ENCODE data around the gene ELP2. TPM values are rescaled to one million over a fixed set of nuclear protein-coding genes. Genes with fewer than 3 reads are reported as not detected.

ELP2 gene
- total RNA-seq, 1 experiment from 2014 or later, result 47.3 TPM

DNA sequence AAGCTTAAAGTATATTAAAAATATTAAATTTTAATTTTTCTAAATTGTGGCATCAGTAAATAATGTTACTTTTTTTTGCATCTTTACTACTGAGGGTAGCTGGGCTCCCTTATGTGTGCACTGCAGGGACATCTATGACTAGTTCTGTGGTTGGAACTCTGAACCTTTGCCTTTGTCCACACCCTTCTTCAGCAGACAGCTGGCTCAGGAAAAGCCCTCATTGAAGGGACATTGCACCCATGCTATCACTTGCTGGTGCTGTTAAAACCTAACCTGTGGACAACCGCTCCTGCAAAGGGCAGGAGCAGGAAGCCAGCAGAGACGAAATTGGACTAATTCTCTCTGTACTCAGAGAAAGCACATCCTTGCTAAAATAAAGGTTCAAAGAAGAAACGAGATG lies 87.6 kb downstream of the ELP2 start:
- no peaks in the 10 kb centered on the region for H3F3A ChIP-seq (ENCODE audit: low read length, unreplicated experiment)
- no peaks in the 10 kb centered on the region for H3K9me3 ChIP-seq (ENCODE audit: low read length)
- TF ChIP-seq EZH2 (IDR thresholded peaks at IDR 0.05; ENCODE audit: low read length, unreplicated experiment), result no peak
- TF ChIP-seq, protein P1, sequence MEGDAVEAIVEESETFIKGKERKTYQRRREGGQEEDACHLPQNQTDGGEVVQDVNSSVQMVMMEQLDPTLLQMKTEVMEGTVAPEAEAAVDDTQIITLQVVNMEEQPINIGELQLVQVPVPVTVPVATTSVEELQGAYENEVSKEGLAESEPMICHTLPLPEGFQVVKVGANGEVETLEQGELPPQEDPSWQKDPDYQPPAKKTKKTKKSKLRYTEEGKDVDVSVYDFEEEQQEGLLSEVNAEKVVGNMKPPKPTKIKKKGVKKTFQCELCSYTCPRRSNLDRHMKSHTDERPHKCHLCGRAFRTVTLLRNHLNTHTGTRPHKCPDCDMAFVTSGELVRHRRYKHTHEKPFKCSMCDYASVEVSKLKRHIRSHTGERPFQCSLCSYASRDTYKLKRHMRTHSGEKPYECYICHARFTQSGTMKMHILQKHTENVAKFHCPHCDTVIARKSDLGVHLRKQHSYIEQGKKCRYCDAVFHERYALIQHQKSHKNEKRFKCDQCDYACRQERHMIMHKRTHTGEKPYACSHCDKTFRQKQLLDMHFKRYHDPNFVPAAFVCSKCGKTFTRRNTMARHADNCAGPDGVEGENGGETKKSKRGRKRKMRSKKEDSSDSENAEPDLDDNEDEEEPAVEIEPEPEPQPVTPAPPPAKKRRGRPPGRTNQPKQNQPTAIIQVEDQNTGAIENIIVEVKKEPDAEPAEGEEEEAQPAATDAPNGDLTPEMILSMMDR (conservative IDR thresholded peaks at IDR 0.05; ENCODE audit: low read depth, low read length), result no peak
- no peak for TF ChIP-seq EZH2phosphoT487 (IDR thresholded peaks at IDR 0.05; ENCODE audit: borderline replicate concordance, low read length)
- intact Hi-C loops (cut with micrococcal nuclease), result no loop called here
- H3K27me3 ChIP-seq (ENCODE audit: low read length), result no peaks in the 10 kb centered on the region
- no peaks in the 10 kb centered on the region for H3K4me1 ChIP-seq (ENCODE audit: insufficient read depth, low read length)
- H3K4me2 ChIP-seq (ENCODE audit: low read length), result no peak overlapping the region
- DNase-seq (no peak), ATAC-seq (no peak)
- no TSS peak for BruUV-seq (replicated peaks)
- H3K9ac ChIP-seq (ENCODE audit: low read length), result no peak overlapping the region
- no peaks in the 10 kb centered on the region for H4K20me1 ChIP-seq (ENCODE audit: low read length)
- CTCF ChIA-PET, result no interaction called here
- POLR2A ChIA-PET (ENCODE audit: unreplicated experiment), result no interaction called here
- H3K36me3 ChIP-seq (ENCODE audit: low read depth, low read length), result no peaks in the 10 kb centered on the region
- H3K4me3 ChIP-seq (ENCODE audit: low read length), result no peak overlapping the region
- no peaks in the 10 kb centered on the region for H3K9me2 ChIP-seq (replicated peaks; ENCODE audit: low read length)
- no peaks in the 10 kb centered on the region for H3K79me2 ChIP-seq (ENCODE audit: low read length)
- H3K27ac ChIP-seq (ENCODE audit: low read length), result no peak overlapping the region
- no peak overlapping the region for H2AFZ ChIP-seq (ENCODE audit: low read length)

DNA sequence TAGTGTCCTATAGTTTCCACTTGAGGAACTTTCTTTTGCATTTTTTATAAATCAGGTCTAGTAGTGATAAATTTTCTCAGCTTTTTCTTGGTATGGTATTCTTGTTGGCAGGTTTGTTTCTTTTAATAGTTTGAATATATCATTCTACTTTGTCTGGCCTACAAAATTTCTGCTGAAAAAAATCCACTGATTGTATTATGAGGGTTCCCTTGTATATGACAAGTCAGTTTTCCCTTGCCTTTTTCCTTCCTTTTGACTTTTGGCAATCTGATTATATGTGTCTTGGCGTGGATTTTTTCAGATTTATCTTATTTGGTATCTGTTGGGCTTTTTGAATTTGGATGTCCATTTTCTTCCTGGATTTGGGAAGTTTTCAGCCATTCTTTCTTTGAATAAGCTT lies 99.5 kb downstream of the ELP2 start:
- CTCF ChIA-PET, result no interaction called here
- Histone ChIP-seq H3K4me3 (ENCODE audit: low read length) (no peak overlapping the region), H3K9me3 (ENCODE audit: low read length) (no peaks in the 10 kb centered on the region), H3K9ac (ENCODE audit: low read length) (no peak overlapping the region), H3F3A (ENCODE audit: low read length, unreplicated experiment) (no peaks in the 10 kb centered on the region), H3K79me2 (ENCODE audit: low read length) (no peaks in the 10 kb centered on the region), H4K20me1 (ENCODE audit: low read length) (no peaks in the 10 kb centered on the region), H3K27ac (ENCODE audit: low read length) (no peak overlapping the region), H3K9me2 (replicated peaks; ENCODE audit: low read length) (no peaks in the 10 kb centered on the region), H3K27me3 (ENCODE audit: low read length) (no peaks in the 10 kb centered on the region), H3K36me3 (ENCODE audit: low read depth, low read length) (0 out of 2 replicates have a peak, but pooled peaks cover 3% of the 10 kb centered on the region), H3K4me1 (ENCODE audit: insufficient read depth, low read length) (no peaks in the 10 kb centered on the region), H2AFZ (ENCODE audit: low read length) (no peak overlapping the region), H3K4me2 (ENCODE audit: low read length) (no peak overlapping the region)
- no peak for ATAC-seq
- intact Hi-C loops (cut with micrococcal nuclease), result no loop called here
- no TSS peak for BruUV-seq (replicated peaks)
- TF ChIP-seq EZH2 (IDR thresholded peaks at IDR 0.05; ENCODE audit: low read length, unreplicated experiment) (no peak), EZH2phosphoT487 (IDR thresholded peaks at IDR 0.05; ENCODE audit: borderline replicate concordance, low read length) (no peak)
- TF ChIP-seq, protein P1 (conservative IDR thresholded peaks at IDR 0.05; ENCODE audit: low read depth, low read length), result no peak
- POLR2A ChIA-PET (ENCODE audit: unreplicated experiment), result no interaction called here
- DNase-seq, result no peak

Other genes starting within 250 kb of the ELP2 start
- 42.2 and 46.0 TPM in 2 replicates for gene RPRD1A, start 62.3 kb upstream of the ELP2 start, total RNA-seq (2014; rRNA removed)
- 18.3 and 25.5 TPM in 2 replicates for gene SLC39A6, start 559 bp upstream of the ELP2 start, total RNA-seq (2014; rRNA removed)
- gene MOCOS, start 57.6 kb downstream of the ELP2 start, total RNA-seq (2014; rRNA removed), result 5.1 TPM in 2 replicates
- gene FHOD3, start 167.8 kb downstream of the ELP2 start, total RNA-seq (2014; rRNA removed), result 18.1 and 32.2 TPM in 2 replicates